ENCODE measurements around the gene EDAR. TPM values are rescaled to one million over a fixed set of nuclear protein-coding genes. Genes with fewer than 3 reads are reported as not detected.

Gene EDAR
- total RNA-seq, 1 experiment from 2014 or later = 0.15 TPM

DNA sequence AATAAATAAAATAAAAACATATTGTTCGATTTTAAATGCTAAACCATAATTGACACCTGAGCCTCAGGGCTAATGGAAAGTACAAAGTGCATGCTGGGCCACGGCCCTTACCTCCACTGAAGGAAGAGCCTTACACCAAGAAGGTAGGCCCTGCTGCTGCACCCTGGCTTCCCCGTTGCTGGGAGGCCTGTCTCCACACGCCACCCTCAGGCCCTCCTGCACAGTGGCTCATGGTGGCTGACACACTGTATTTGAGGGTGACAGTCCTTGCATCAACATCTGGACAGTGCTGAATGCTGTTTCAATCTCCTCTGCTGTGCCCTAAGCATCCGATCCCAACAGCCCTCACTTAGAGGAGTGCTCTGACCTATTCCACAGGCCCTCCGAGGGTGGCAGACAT is 39.3 kb upstream of the EDAR start (continued):
- TF ChIP-seq POLR2A (IDR thresholded peaks at IDR 0.05; ENCODE audit: borderline replicate concordance, extremely low read depth, insufficient read depth, insufficient read length) = no peak
- no peak for TF ChIP-seq FOSL1 (IDR thresholded peaks at IDR 0.05; ENCODE audit: low read depth)

- Histone ChIP-seq H3K79me2 (ENCODE audit: insufficient read depth, low read length) (no peaks in the 10 kb centered on the region), H3K9ac (ENCODE audit: low read length) (no peak overlapping the region), H3K9me2 (ENCODE audit: insufficient read depth) (no peaks in the 10 kb centered on the region), H2AFZ (ENCODE audit: low read depth, low read length, poor library complexity, severe bottlenecking) (no peak overlapping the region), H4K20me1 (ENCODE audit: insufficient read depth) (no peaks in the 10 kb centered on the region), H3K27ac (ENCODE audit: low read depth, low read length) (no peak overlapping the region), H3K27me3 (ENCODE audit: insufficient read depth, low read length) (no peaks in the 10 kb centered on the region), H3K4me2 (ENCODE audit: low read length) (no peak overlapping the region), H3K9me3 (ENCODE audit: control insufficient read depth in 1 of 2, insufficient read depth in 1 of 2, low read depth in 1 of 2, low read length in 2 of 2) (no peaks in the 10 kb centered on the region), H3K4me1 (ENCODE audit: control insufficient read depth in 1 of 2, insufficient read depth in 2 of 2, low read length in 2 of 2) (no peaks in the 10 kb centered on the region; a peak in 1 of 4 replicates), H3K4me3 (replicated peaks in 1 of 2; ENCODE audit: low read depth in 1 of 2, low read length in 2 of 2) (no peak overlapping the region), H3K36me3 (ENCODE audit: control insufficient read depth in 1 of 2, insufficient read depth in 2 of 2, low read length in 2 of 2) (no peaks in the 10 kb centered on the region)
- RAD21 ChIA-PET (ENCODE audit: low non-redundant PET in 1 of 2, low total read pairs in 2 of 2, uncharacterized antibody in 2 of 2, unreplicated experiment in 2 of 2) = no interaction called here
- TF ChIP-seq, protein P1, sequence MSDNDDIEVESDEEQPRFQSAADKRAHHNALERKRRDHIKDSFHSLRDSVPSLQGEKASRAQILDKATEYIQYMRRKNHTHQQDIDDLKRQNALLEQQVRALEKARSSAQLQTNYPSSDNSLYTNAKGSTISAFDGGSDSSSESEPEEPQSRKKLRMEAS (IDR thresholded peaks at IDR 0.05) = no peak
- DNase-seq (ENCODE audit: low read depth, low spot score) (no peak), ATAC-seq (no peak)
- no TSS peak for BruUV-seq (replicated peaks)
- intact Hi-C loops (cut with micrococcal nuclease) = no loop called here
- CTCF ChIA-PET = no interaction called here
- POLR2A ChIA-PET = no interaction called here
These were observed 38.7 kb upstream of the EDAR start for GRCh38 chr2:109027702-109028101.

- DNase-seq (ENCODE audit: low read depth, low spot score) (no peak), ATAC-seq (no peak)
- TF ChIP-seq POLR2A (IDR thresholded peaks at IDR 0.05; ENCODE audit: borderline replicate concordance, extremely low read depth, insufficient read depth, insufficient read length) = no peak
- TF ChIP-seq POLR2AphosphoS5 (IDR thresholded peaks at IDR 0.05; ENCODE audit: low read depth, low read length) = no peak
- TF ChIP-seq FOSL1 (IDR thresholded peaks at IDR 0.05; ENCODE audit: low read depth) = no peak
- TF ChIP-seq JUND (IDR thresholded peaks at IDR 0.05) = no peak
- TF ChIP-seq ZFX (IDR thresholded peaks at IDR 0.05) = no peak
- no peak for TF ChIP-seq EZH2 (IDR thresholded peaks at IDR 0.05)
- TF ChIP-seq SP1 (IDR thresholded peaks at IDR 0.05; ENCODE audit: low read depth) = no peak
- TF ChIP-seq ATF3 (IDR thresholded peaks at IDR 0.05) = no peak
- TF ChIP-seq CBX3 (IDR thresholded peaks at IDR 0.05; ENCODE audit: low read depth) = no peak
- TF ChIP-seq CEBPB (IDR thresholded peaks at IDR 0.05; ENCODE audit: low read depth) = no peak
- no peak for TF ChIP-seq EGR1 (IDR thresholded peaks at IDR 0.05; ENCODE audit: low read depth)
- TF ChIP-seq YY1 (IDR thresholded peaks at IDR 0.05; ENCODE audit: extremely low read depth, insufficient replicate concordance, low read depth, low read length) = no peak
- TF ChIP-seq, protein P2, sequence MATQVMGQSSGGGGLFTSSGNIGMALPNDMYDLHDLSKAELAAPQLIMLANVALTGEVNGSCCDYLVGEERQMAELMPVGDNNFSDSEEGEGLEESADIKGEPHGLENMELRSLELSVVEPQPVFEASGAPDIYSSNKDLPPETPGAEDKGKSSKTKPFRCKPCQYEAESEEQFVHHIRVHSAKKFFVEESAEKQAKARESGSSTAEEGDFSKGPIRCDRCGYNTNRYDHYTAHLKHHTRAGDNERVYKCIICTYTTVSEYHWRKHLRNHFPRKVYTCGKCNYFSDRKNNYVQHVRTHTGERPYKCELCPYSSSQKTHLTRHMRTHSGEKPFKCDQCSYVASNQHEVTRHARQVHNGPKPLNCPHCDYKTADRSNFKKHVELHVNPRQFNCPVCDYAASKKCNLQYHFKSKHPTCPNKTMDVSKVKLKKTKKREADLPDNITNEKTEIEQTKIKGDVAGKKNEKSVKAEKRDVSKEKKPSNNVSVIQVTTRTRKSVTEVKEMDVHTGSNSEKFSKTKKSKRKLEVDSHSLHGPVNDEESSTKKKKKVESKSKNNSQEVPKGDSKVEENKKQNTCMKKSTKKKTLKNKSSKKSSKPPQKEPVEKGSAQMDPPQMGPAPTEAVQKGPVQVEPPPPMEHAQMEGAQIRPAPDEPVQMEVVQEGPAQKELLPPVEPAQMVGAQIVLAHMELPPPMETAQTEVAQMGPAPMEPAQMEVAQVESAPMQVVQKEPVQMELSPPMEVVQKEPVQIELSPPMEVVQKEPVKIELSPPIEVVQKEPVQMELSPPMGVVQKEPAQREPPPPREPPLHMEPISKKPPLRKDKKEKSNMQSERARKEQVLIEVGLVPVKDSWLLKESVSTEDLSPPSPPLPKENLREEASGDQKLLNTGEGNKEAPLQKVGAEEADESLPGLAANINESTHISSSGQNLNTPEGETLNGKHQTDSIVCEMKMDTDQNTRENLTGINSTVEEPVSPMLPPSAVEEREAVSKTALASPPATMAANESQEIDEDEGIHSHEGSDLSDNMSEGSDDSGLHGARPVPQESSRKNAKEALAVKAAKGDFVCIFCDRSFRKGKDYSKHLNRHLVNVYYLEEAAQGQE (IDR thresholded peaks at IDR 0.05; ENCODE audit: low read depth) = no peak
- TF ChIP-seq EZH2phosphoT487 (IDR thresholded peaks at IDR 0.05; ENCODE audit: borderline replicate concordance) = no peak
- no peak for TF ChIP-seq SRF (IDR thresholded peaks at IDR 0.05; ENCODE audit: low read depth)
- TF ChIP-seq ELF1 (IDR thresholded peaks at IDR 0.05; ENCODE audit: borderline replicate concordance, low read depth) = no peak
- no peak for TF ChIP-seq ZNF274 (IDR thresholded peaks at IDR 0.05; ENCODE audit: low read depth, low read length)
- Histone ChIP-seq H3K36me3 (ENCODE audit: control insufficient read depth in 1 of 2, insufficient read depth in 2 of 2, low read length in 2 of 2) (no peaks in the 10 kb centered on the region), H3K4me1 (ENCODE audit: control insufficient read depth in 1 of 2, insufficient read depth in 2 of 2, low read length in 2 of 2) (peaks cover 0 to 2% of the 10 kb centered on the region in 2 experiments; a peak in 2 of 4 replicates), H2AFZ (ENCODE audit: low read depth, low read length, poor library complexity, severe bottlenecking) (no peak overlapping the region), H3K4me3 (replicated peaks in 1 of 2; ENCODE audit: low read depth in 1 of 2, low read length in 2 of 2) (no peak overlapping the region), H3K27me3 (ENCODE audit: insufficient read depth, low read length) (peaks cover 8% of the 10 kb centered on the region; the same call in 1 of the 2 replicates), H3K9me2 (ENCODE audit: insufficient read depth) (no peaks in the 10 kb centered on the region), H4K20me1 (ENCODE audit: insufficient read depth) (no peaks in the 10 kb centered on the region), H3K4me2 (ENCODE audit: low read length) (no peak overlapping the region), H3K27ac (ENCODE audit: low read depth, low read length) (no peak overlapping the region), H3K79me2 (ENCODE audit: insufficient read depth, low read length) (no peaks in the 10 kb centered on the region), H3K9me3 (ENCODE audit: control insufficient read depth in 1 of 2, insufficient read depth in 1 of 2, low read depth in 1 of 2, low read length in 2 of 2) (no peaks in the 10 kb centered on the region), H3K9ac (ENCODE audit: low read length) (no peak overlapping the region)
- CTCF ChIA-PET = no interaction called here
- RAD21 ChIA-PET (ENCODE audit: low non-redundant PET in 1 of 2, low total read pairs in 2 of 2, uncharacterized antibody in 2 of 2, unreplicated experiment in 2 of 2) = no interaction called here
- intact Hi-C loops (cut with micrococcal nuclease) = no loop called here
- BruUV-seq (replicated peaks) = no TSS peak
- POLR2A ChIA-PET = no interaction called here
These were observed 35.5 kb upstream of the EDAR start for GRCh38 chr2:109024477-109024876.
